NCI-H146 treated with DMSO at 0.1 percent for 48 hours (cell line): ENCODE results near the gene SF3B6.
"Not testable (repeated sequence)": the region's sequence is repeated elsewhere in the genome, so short reads cannot be mapped to it uniquely, and the experiment has no call there.

Source experiments
- DNase-seq: peaks from one replicate; lab custom pipeline; 2025; ENCODE audit not compliant: unreplicated experiment; lab: John Stamatoyannopoulos, UW

Gene SF3B6

DNA sequence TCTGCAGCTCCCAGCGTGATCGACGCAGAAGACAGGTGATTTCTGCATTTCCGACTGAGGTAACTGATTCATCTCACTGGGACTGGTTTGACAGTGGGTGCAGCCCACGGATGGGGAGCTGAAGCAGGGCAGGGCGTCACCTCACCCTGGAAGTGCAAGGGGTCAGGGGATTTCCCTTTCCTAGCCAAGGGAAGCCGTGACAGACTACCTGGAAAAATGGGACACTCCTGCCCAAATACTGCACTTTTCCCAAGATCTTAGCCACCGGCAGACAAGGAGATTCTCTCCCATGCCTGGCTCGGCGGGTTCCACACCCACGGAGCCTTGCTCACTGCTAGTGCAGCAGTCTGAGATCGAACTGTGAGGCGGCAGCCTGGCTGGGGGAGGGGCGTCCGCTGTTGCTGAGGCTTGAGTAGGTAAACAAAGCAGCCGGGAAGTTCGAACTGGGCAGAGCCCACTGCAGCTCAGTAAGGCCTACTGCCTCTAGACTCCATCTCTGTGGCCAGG, 19.1 kb upstream of the SF3B6 start:
- not testable (repeated sequence) for DNase-seq

DNA sequence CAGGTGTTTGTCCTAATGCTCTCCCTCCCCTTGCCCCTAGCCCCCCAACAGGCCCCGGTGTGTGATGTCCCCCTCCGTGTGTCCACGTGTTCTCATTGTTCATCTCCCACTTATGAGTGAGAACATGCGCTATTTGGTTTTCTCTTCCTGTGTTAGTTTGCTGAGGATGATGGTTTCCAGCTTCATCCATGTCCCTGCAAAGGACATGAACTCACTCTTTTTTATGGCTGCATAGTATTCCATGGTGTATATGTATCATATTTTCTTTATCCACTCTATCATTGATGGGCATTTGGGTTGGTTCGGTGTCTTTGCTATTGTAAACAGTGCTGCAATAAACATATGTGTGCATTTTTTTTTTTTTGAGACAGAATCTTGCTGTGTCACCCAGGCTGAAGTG, 17.1 kb upstream of the SF3B6 start:
- not testable (repeated sequence) for DNase-seq

DNA sequence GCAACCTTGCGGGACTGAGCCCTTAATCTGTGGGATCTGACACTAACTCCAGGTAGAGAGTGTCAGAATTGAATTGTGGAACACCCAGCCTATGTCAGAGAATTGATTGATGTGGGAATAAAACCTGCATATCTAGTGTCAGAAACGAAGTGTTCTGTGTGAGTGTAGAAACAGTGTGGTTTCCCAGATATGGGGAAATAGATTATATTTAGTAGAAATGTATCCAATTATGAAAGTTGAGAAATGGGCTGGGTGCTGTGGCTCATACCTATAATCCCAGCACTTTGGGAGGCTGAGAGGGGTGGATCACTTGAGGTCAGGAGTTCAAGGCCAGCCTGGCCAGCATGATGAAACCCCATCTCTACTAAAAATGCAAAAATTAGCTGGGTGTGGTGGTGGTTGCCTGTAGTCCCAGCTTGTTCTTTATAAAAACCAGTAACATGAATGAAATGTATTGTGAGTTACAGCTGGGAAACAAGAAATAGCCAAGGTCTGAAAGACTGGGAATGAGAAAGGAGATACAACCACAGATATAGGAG, 12.8 kb upstream of the SF3B6 start:
- DNase-seq, result no peak

DNA sequence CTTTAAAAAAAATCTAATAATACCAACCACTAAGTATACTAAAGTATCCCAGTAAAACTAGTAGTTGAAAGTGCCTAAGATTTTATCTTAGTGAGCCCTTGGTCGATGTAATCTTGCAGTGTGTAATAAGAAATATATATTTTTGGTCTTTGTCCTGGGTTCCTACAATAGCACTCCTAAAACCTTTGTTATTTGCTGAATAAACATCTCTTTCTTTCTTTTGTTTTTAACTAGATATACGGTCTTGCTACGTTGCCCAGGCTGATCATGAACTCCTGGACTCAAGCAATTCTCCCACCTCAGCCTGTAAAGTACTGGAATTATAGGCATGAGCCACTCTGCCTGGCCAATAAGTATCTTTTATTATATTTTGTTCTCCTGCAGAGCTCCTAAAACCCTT, 10.9 kb upstream of the SF3B6 start:
- DNase-seq, result no peak

DNA sequence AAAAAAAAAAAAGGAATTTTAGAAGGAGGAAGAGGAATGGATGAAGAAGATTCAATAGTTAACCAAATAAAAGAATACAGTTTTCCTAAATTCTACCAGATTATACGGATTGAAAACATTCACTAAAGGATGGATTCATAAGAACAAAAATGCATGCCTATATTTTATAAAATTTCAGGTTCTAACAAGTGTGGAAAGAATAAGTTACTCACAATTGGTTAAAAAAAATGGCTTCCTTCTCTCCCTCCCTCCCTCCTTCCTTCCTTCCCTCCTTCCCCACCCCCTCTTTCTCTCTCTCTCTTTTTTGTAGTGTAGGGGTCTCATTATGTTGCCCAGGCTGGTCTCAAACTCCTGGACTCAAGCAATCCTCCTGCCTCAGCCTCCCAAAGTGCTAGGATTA, 10.1 kb upstream of the SF3B6 start:
- no peak for DNase-seq

DNA sequence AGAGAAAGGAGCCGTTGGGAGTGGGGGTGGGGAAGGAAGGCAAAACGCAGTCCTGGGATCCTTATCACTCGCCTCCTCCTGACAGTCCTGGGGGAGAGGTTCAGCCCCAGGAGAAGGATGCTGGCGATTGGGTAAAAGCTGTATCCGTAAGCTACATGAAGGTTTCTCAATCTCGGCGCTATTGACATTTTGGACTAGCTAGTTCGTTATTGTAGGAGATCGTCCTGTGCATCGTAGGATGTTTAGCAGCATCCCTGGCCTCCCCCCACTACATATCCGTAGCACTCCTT, 9.0 kb upstream of the SF3B6 start:
- DNase-seq, result no peak

DNA sequence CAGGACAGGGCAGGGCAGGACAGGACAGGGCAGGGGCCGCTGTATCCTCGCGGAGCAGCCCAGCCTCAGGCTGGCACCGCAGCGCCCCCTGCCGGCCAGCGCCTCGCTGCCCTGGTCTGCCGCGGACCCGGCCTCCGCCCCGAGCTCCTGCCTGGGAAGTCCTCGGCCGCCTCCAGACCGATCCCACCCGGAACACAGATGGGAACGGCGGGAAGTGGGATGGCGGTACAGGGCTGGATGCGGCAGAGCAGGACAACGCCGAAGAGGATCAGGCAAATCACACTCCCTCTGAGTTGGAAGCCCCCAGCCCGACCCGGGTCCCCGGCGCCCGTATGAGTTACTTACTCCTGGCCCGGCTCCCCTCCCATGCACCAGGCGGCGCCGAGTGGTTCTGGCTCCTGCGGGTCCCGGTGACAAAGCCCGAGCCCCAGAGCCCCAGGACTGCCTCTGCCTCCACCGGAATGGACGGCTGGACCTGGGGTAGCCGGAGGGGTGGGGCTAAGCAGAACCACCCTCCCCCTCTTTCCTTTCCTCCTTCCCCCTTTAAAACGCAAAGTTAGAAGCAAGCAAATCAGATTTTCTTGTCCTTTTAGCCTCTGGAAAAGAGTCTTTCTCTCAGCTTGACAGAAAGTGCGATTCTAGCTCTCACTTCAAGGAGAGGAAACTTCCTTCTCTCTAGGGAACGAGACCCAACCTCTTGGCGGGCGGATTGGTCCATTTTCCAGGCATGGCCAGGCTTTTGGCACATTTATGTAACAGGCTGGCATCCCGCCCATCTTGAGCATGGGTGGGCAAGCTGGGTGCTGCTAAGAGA, 8.5 kb upstream of the SF3B6 start, which contains the start of gene TP53I3:
TSS of gene TP53I3 (minus strand) at position 449 of the 814 bp plus-strand sequence. CDS start 508 bp downstream, outside the sequence.
- peak; percentile 82 for DNase-seq

DNA sequence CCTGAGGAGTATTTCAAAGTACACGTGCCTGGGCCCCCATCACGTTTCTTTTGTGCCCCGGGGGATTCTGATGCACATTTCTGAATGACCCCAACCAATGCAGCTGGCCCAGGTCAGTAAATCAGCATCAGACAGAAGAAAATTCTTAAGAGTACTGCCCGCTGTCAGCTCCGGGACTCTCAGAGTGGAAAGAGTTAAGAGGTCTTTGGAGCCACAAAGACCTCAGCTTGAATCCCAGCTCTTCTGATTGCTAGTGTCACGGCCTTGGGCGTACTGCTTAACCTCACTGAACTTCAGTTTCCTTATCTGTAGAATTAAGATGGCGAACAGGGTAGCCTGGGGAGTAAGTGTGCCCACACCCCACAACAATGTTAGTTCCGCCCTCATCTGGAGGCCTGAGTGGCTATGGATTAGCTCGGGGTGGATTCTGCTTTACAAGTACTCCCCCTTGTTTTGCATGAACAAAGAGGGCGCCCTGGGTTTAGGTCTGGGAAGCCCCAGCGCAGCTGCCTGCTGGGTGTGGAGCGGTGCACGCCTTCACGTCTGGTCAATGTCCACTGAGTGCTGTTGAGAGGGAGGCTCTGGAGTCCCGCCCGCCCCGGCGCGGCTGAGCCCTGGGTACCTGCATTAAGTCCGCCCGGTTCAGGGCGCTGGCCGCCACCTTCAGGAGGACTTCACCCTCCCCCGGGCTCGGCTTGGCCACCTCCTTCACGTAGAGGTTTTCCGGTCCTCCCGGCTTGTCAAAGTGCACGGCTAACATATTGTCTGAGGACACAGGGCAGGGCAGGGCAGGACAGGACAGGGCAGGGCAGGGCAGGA, 7.7 kb upstream of the SF3B6 start:
- peak; percentile 91 for DNase-seq

DNA sequence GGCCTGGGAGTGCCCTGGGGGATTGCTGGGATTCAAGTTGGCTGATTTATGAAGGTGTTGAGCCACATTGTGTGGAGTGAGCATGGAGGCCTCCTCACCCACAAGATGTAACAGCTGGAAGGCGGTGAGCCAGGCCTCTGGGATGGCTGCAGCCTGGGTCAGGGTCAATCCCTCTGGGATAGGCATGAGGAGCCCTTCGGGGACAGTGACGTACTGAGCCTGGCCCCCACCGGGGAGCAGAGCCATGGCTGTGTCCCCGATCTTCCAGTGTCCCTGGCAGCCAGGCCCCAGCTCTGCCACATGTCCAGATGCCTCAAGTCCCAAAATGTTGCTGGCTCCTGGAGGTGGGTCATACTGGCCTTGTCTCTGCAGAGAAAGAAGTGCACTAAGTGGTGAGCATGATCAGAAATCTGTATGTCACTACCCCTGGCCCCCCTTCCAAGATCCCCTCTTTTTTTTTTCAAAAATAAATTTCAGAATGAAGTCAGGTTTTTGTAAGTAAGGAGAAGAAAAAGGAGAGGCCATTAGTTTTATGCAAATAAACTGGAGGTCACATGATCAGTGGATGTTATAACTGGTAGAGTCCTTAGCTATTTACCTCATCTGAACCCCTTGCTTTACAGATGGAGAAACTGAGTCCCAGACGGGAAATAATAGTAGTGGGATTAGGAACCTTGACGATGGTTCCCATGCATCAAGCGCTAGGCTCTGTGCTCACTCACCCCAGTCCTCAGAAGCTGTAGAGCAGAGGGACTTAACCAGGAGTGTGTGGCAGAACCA, 6.9 kb upstream of the SF3B6 start:
- no peak for DNase-seq

DNA sequence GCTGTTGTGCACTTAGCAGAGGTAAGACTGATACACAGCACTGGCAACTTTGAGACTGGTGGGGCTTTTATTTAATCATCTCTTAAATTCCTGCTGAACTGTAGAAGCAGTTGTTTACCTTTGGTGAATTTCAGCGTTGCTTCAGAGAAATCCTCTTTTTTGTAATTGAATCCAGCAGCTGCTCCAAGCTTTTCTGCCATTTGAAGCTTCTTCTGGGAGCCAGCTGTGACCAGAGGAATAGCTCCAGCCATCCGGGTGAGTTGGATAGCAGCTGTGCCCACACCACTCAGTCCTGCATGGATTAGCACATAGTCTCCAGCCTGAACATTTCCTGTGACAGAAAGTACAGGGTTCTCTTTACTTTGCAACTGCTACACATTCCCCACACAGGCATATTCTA, 4.6 kb upstream of the SF3B6 start:
- no peak for DNase-seq

DNA sequence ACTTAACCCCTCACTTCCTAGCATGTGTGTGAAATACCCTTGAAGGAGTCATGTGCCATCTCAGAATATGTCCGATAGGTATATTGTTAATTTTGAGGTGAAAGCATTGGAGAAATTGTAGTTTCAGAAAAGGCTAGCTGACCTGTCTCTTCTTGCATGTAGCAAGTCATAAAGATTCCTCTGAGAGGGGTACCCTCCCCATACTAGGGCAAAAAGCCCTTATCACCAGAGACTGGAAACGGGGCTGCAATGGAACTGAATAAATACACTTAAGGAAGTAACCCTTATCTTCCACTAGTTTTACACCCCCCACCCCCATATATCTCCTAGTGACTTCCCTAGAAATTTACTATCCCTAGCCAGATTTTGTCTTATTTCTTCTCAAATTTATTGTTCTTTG, 1.8 kb upstream of the SF3B6 start:
- no peak for DNase-seq

DNA sequence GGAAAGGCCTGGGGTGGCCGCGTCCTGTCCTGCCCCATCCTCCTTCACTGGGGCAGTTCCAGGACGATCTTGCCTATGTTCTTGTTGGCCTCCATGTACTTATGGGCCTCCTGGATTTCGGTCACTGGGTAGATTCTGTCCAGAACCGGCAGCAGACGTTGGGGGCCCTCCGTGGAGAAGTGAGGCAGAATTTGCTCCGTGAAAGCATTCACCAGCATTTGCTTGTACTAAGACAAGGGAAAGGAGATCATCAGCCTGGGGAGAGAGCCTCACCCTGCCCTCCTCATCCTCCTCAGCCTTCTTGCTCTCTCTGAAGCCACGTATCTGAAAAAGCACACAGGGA, 1.4 kb upstream of the SF3B6 start:
- DNase-seq, result no peak

DNA sequence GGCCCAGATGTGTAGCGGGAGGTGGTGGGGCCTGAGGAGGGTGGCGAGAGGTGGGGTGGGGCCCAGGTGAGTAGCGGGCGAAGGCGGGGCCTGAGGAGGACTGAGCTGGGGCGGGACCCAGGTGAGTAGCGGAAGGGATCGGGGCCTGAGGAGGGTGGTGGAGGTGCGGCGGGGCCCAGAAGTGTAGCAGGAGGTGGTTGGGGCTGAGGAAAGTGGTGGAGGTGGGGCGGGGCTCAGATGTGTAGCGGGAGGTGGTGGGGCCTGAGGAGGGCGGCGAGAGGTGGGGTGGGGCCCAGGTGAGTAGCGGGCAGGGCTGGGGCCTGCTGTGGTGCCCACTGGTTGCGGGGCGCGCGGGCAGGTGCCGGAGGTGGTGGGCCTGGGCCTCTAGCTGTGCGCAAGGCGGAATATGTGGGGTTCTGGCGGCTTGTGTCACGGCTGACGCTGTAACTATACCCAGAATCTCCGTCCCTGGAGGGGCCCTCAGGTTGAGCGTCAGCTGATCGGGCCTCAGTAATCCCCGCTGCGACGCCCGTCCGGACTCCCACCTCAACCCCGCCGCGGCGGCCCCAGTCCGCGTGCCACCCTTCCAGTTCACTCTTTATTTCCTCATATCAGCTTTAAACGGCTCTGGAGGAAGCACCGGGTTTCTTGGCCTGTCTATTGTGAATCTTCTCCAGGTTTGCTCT, 866 bp upstream of the SF3B6 start:
- DNase-seq, result peak; percentile 99

DNA sequence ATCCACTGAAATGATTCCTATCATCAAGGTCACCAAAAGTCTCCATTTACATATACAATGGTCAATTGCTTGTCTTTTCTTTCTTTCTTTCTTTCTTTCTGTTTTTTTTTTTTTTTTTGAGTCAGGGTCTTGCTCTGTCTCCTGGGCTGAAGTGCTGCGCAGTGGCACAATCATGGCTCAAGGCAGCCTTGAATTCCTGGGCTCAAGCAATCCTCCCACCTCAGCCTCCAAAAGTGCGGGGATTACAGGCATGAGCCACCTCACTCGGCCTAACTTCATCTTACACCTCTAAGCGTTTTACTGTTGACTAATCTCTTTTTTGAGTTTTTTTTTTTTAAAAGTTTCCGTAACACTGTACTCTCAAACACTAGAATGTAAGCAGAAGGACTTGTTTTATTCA, 867 bp downstream of the SF3B6 start:
- no peak for DNase-seq

DNA sequence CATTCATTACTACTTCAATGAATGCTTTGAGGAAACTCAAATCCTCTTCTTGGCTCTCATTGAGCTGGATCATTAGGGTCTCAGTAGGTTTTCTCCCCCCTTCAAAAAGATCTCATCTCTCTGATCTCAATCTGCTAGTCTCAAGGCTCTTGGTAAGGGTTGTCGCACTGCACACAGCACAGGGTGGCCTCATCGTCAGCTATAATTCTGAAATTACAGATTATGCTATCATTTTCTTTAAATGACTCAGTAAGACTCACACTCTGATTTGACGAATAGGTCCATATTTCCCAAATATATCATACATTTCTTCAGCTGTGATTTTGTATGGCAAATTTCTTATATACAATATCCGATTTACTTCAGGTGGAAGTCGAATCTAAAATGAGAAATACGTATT, 2.3 kb downstream of the SF3B6 start:
- no peak for DNase-seq

DNA sequence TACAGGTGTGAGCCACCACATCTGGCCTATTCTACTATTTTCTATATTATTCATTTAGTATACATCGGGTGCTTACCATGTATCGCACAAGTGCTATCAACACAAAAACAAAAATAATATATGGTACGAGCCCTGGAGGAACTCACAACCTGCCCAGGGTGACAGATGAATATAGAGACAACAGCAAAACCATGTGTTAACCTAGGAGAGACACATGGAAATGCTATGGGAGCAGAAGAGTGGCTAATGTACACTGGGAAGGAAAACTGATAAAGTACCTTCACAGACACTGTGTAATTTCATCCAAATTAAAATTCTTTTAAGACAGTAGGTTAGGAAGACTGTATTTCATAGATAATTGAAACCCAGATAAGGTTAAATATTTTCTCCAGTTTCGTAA, 3.9 kb downstream of the SF3B6 start:
- no peak for DNase-seq

DNA sequence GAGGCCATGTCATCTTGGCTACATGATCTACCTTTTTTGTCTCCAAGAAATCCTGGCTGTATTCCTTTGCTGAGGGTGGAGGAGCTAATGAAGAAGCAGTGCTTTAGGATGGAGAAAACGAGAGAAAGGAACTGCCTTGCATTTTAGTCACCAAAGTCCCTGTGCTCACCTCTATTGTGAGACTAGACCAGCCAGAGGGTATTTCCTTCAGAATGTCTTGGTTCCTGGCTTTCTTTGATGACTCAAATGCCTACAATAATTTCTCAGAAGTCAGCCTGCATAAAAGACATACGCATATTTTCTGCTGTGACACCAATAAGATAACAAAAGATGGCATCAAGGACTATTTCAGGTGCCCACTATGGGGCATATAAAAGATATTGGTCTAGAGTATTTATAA, 10.8 kb downstream of the SF3B6 start:
- DNase-seq, result no peak

DNA sequence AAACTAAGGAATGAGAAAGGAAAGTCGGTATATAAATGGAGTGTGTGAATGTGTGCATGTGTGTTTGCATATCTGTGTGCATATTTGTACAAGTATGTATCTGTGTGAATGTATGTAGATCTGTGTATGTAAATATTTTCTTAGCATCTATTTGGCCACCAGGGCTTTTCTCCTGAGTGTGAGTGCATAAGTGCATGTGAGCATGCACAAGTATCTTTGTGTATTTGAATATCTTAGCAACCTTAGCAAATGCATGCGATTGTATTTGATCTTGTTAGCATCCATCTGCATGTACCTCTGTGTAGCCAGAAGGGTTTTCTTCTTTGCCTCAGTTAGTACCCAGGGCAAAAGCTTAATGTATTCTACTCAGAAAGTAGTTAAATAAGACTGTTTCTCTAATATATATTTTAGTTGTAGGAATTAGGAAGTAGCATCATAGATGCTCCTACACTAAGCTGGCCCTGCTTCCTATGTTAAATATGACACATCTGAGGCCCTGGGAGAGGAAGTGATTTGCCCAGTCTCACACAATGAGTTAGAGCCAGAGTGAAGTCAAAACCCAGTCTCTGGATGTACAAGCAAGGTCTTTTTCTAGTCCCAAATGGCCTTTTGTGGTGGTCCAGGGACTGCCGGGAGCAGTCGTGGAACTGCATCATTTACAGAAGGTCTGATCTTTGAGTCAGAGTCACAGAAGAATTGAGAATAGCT, 17.4 kb downstream of the SF3B6 start:
- no peak for DNase-seq

DNA sequence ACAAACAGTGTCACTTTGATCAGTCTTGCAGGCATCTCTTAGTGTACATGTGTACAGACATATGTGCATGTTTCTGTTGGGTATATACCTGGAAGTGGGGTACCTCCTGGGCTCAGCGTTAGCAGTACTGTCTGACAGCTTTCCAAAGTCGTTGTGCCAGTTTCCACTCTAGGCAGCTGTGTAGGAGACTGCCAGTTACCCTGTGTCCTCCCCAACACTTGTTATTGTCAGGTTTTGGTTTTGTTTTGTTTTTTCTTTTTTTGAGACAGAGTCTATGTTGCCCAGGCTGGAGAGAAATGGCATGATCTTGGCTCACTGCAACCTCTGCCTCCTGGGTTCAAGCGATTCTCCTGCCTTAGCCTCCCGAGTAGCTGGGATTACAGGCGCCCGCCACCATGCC, 20.4 kb downstream of the SF3B6 start:
- DNase-seq, result no peak

DNA sequence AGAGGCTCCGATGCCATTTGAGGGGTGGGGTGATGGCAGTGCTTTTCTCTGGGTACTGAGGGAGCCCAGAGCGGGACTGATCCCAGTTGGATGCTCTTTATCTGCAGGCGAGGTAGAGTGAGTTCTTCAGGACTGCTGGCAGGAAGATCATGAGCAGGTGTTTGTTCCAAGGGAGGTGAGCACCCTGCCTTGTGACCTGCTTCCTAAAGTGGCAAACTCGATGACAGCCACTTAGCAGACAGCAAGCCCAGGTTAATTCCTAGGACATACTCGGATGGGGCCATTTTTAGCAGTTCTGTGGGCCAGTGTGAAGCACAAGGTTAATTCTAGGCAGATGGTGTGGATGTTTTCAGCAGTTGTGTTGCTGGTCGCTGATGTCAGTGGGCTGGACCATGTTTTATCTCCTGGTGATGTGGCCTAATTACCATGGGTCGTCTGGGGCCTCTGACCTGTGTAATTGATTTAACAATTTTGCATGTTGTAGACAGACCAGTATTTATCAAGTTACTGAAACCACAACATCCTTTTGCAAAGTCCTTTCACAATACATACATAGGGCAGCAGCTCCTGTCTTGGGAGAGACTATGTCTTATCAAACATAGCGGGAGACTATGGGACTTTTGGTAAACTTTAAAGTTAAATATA, 21.6 kb downstream of the SF3B6 start:
- DNase-seq, result no peak
